ENCODE data around the gene BSDC1.
"Not testable (repeated sequence)": the region's sequence is repeated elsewhere in the genome, so short reads cannot be mapped to it uniquely, and the experiment has no call there.

The BSDC1 gene, protein sequence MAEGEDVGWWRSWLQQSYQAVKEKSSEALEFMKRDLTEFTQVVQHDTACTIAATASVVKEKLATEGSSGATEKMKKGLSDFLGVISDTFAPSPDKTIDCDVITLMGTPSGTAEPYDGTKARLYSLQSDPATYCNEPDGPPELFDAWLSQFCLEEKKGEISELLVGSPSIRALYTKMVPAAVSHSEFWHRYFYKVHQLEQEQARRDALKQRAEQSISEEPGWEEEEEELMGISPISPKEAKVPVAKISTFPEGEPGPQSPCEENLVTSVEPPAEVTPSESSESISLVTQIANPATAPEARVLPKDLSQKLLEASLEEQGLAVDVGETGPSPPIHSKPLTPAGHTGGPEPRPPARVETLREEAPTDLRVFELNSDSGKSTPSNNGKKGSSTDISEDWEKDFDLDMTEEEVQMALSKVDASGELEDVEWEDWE

DNA sequence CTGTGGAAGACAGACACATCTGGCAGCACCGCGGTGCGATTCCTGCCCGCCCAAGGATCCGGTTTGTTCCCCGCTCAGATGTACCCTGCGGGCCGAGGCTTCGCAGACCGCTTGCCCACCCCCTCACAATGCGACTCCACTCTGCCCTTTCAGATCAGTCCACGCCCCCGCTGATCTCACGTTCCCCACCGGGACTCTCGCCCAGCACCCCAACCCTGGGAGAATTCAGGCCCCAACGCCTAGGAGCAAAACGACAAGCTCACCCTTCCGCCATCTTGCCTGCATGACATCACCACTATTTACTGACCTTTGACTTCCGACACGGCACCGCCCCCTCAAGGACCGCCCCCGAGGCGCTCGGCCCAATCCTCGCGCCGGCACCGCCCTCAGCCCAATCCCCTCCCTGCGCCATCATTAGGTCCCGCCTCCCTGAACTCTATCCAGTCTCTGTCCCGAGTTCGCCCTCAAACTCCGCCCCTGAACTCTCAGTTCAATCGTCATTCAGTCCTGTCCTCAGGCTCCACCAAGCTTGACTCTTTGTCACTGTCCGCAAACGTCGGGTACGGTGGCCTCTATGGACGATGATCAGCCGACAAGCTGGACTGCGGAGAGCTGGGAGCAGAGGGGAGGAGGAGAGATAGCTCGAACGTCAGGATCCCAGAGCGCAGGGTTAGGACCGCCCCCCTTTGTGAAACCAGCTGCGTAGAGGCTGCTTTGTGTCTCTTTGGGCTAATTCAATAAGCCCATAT lies at the start of gene BSDC1:
Gene BSDC1, minus strand, starts transcription at position 301 of the 749 bp plus-strand sequence. Its CDS starts 27 bp downstream, at position 274.
- DNase-seq: peak; percentile 99

DNA sequence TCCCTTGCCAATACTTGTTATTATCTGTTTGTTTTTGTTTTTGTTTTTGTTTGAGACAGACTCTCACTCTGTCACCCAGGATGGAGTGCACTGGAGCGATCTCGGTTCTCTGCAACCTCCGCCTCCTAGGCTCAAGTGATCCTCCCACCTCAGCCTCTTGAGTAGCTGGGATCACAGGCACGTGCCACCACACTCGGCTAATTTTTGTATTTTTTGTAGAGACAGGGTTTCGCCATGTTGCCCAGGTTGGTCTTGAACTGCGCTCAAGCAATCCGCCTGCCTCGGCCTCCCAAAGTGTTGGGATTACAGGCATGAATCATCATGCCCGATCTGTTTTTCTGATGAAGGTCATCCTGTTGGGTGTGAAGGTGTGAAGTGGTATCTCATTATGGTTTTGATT lies 47.2 kb upstream of the BSDC1 start:
- DNase-seq: not testable (repeated sequence)

DNA sequence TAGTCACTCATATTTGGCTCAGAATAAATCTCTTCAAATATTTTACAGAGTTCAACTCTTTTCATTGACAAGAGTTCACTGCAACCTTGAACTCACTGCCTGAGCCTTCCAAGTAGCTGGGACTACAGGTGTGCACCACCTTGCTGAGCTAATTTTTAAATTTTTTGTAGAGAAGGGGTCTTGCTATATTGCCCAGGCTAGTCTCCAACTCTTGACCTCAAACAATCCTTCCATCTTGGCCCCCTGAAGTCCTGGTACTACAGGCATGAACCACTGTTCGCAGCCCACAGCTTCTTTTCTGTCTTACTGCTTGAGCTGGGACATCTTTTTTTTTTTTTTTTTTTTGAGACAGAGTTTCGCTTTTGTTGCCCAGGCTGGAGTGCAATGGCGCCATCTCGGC lies 44.5 kb upstream of the BSDC1 start:
- DNase-seq: not testable (repeated sequence)

DNA sequence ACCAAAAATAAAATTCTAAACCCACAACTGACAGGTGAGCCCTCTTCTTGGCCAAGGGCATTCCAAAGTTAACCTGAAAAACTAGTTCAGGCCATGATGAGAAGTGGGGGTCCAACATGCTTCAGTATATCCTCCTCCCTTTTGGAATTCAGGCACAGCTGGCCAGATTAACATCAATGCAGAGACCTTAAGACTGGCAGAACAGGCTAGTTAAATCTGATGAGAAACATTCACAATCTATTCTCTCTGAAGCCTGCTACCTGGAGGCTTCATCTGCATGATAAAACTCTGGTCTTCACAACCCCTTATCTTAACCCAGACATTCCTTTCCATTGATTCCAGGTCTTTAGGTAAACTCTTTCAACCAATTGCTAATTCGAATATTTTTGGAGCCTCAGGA lies 43.9 kb upstream of the BSDC1 start:
- DNase-seq: no peak

DNA sequence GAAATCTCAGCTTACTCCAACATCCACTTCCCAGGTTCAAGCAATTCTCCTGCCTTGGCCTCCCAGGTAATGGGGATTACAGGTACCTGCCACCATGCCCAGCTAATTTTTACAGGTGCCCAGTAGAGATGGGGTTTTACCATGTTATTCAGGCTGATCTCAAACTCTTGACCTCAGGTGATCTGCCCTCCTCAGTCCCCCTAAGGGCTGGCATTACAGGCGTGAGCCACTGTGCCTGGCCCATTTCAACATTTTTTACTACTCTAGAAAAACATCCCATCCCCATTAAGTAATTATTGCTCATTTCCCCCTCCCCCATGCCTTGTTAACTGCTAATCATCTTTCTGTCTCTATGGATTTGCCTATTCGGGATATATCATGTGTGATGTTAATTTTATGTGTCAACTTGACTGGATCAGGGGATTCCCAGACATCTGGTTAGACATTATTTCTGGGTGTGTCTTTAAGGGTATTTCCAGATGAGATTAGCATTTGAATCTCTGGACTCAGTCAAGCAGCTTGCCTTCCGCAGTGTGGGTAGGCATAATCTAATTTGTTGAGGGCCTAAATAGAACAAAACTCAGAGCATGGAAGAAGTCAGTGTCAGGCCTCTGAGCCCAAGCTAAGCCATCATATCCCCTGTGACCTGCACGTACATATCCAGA lies 37.6 kb upstream of the BSDC1 start:
- no peak for DNase-seq

DNA sequence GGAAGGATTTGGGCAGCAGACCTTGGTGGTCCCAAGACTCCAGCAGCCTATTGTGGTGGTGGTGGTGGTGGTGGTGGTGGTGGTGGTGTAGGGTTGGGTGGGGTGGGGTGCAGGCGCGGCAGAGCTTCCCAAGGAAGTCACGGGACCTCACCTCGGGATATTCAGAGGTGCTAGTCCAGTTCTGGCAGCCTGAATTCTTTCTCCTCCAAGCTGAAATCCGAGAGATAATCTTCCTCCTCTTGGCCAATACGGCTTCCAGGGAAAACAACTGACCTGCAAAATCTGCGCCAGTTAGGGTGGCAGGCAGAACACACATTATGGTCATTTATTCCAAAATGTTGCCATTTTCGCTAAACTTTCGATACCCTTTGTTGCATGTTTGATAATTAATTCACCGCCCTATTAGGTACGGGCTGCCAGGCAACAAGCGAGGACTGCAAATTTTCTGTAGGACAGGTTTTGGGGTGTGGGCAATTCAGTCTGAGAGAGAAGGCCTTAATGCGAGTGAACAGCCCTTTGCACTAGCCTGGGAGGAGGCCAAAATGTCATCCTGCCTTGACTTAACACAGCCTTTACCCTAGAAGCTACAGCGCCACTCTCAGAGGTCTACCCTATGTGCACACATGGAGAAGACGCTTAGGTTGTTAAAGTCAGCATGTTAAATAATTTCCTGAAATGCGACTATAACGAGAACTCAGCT lies 33.2 kb upstream of the BSDC1 start:
- DNase-seq: no peak

DNA sequence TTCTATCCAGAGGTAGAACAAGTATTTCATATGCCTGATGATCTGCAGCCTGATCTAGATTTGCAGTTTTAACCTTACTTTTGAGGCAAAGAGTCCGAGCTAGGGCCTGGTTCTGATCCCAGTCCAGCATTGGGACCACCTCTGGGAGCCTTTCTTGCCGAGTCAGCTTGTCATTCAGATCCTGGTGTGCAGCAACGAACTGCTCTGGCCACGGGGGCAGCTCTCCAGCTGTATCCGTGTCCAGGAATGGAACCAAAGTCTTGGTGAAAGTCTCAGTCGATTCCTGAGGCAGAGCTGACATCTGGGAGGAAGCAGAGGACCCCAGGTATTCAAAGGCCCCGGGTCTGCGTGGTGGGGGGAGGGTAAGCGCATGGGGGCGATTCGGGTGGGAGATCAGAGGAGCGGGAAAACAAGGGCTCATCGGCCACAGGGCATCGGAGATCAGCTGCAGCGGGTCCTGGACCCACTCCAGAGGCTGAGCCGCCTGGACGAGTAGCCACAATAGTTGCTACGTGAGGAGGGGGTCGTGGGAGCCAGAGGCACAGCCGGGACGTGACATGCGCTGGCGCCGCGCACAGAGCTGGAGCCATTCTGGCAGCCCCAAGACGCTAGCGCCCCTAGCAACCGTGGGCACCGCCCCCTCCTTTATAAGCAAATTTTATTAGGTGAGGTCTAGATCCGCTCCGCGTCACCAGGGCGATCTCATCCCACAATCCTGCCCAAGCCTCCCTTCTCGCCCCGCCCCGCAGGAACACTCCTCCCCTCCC lies 32.4 kb upstream of the BSDC1 start:
- no peak for DNase-seq

DNA sequence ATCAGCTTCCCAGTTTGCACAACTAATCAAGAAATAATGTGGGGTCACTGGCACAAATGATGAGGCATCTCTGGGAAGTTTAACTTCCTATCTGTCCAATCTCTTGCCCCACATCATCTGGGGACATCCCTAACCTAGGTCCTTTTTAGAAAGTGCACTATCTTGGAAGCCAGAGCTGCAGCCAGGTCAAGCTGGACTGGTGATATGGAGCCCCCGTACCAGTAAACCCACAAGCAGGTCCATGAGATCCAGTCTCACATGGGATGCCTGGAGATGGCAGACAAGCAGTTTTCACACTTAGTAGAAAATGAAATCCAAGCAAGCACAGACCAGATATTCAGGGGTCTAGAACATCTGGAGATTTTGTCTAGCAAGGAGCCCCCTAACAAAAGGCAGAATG lies 27.5 kb upstream of the BSDC1 start:
- no peak for DNase-seq

DNA sequence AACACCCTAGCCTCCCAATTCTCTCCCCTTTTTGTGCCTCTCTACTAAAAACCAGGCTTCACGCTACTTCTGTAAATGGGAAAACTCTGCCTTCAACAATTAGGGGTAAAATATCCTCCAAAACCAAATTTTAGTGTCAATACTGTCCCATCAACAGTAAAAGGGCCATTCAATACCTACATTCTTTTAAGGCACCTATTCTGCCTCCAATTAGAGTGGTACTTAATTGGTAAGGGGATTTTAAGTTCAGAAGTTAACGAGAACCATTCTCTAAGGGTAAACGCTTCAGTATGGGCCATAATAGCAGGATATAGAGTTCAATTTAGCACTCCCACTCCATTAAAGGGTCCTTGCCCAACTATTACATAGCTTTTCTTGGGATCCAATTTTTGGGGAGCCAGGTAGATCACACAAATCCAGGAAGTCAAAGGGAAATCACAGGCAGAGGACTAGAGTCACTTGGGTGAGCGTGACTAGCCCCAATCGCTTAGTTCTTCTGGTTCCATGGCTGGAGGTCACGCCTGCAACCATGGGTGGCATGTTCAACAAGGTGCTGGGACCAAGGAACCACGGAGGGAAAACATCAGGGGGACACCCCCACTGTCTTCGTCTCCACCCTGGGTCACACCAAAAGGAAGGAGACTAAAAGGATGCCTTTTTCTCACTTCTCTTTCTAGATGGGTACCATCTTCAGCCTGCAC lies 20.1 kb upstream of the BSDC1 start:
- DNase-seq: no peak

DNA sequence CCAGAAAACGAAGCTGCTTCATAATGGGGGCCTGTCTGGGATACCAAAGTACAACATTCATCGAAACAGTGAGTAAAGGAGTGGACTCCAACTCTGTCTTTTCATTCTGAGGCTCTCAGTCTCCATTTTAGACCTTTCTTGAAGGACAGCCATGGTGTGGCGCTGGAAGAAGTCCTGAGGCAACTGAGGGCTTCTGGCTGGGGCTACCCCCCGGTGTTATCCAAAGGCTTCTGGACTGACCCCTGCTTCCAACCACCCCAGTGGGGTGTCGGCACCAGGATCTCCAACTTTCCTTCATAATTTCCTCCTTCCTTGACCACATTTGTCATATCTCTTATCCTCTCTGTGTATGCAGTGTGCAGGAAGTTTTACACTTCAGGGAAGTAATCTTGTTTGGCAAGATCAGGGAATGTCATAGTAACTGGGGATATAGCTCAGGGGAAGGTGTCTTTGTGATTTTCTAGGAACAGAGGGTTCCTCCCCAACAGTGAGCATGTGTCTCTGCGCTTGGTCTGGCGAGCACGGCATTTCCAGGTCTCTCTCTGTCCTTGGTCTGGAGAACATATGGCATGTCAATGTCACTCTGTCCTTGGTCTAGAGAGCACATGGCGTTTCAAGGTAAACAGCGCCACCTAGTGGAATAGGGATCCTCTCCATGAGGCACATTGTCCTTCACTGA lies 19.4 kb upstream of the BSDC1 start:
- peak; percentile 88 for DNase-seq

DNA sequence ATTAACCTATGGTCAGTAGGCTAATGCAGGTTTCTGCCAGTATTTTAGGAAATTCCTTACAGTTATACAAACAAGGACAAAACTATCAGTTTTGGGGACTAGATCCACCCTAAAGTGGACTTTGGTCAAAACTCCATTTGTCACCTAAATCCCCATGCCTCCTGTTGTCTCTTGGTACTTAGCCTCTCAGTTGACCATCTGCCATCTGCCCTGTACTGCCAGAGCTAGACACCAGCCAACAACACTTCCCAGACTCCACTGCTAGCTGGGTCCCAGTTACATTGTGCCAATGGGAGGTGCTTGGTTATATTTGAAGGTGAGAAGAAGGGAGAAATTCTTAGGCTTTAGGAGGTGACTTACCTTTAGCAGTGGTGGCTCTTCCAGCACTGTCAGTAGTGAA lies 17.0 kb upstream of the BSDC1 start:
- DNase-seq: no peak

DNA sequence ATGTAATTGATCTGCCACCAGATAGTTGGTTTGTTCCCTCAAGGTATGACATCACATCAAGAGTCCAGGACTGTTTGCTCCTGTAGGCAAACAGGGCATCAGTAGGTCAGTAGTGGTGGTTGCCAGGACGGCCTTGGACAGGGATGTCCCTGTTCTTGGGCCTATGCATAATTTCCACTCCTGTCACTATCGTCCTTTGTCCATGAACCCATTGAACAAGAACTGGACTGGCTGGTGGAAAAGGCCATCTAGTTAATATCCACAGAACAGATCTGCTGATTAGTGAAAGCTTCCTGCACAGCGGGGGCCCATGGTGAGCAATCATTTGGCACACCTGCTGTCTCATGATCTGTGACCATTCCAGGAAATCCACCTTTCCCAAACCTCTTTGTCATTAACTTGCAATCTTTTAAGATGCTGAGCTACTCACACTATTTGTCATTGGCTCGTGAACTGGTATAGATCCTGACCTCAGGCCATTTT lies 12.4 kb upstream of the BSDC1 start:
- no peak for DNase-seq

DNA sequence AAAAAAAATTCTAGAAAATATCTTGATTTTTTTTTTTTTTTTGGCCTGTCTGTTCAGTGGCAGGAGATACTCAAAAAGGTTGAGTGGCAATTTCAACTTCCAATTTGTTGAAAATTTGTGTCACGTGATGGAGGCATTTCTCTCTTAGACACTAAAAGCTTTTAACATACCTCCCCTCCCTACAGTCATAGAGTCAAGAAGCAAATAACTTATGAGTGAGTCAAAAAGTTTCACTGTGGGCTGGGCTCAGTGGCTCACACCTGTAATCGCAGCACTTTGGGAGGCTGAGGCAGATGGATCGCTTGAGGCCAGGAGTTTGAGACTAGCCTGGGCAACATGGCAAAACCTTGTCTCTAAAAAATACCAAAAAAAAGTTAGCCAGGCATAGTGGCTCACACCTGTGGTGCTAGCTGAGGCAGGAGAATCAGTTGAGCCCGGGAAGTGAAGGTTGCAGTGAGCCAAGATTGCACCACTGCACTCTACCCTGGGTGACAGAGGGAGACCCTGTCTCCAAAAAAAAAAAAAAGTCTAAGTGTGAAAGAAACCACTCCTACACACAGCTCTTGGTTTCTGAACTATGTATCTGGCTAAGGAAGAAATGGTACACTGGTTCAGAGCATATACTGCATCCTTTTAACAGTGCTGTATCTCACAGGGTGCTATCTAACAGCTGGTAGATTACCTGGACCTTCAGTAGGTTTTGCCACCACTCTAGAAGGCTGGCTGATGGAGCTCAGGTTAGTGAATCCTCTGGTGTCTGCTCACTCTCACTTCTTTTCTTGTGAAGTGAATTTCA lies 11.6 kb upstream of the BSDC1 start:
- DNase-seq: no peak

DNA sequence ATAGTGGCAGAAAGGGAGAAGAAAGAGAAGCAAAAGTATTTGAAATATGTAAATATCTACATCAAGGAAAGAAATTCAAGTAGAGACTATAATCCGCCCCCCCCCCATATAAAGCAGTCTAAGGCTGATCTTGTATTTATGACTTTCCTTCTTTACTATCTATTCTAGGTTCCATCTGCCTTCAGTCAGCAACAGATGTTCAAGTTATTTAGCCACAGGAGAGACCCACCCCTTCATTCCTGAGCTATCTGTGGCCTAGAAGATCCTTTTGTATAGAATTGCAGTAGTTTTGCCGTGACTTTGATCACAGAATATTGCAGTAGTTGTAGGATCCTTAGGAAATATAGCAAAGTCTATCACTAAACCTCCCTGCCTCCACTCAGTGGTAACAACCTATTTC lies 10.7 kb upstream of the BSDC1 start:
- DNase-seq: no peak

DNA sequence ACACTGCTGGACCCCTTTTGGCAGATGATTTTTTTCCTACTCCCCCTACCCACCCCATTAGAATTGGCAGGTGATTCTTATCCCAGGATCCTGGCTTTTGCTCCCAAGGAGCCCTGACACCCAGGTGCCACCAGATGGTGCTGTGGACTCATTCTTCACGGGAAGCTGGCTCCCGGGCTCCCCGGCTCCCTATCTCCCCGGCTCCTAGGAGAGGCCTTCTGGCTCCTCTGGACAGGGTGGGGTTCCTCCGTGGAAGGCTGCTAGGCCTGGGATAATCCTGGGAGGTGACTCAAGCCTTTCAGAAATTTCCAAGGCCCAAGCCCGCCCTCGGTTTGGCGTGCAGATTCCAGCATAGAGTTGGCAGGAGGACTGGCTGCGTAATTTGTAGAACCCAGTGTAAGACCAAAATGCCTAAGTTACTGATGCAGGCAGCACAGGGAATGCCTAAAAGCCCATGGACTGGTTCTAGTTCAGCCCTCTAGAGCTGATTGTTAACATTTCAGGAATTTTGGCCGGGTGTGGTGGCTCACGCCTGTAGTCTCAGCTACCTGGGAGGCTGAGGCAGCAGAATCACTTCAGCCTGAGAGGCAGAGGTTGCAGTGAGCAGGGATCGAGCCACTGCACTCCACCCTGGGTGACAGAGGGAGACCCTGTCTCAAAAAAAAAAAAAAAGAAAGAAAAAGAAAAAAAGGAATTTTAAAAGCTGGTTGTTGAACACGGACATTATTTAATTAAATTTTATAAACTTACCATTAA lies 6.8 kb upstream of the BSDC1 start:
- peak; percentile 84 for DNase-seq

DNA sequence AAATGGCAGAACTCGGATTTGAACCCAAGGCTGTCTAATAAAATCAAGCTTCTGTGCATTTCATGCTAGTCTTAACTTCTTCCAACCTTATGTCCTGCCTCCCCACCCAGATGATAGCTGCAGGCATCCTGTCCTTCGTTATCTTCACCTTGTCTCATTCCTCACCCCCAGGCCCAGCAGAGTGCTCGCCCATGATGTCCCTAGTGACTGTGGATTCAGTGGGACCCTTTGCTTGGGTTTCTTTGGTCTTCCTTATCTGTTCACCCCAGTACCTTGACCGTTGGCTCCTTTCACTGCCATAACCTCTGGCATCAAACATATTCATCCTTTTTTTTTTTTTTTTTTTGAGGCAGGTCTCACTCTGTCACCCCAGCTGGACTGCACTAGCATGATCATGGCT lies 5.6 kb upstream of the BSDC1 start:
- no peak for DNase-seq

DNA sequence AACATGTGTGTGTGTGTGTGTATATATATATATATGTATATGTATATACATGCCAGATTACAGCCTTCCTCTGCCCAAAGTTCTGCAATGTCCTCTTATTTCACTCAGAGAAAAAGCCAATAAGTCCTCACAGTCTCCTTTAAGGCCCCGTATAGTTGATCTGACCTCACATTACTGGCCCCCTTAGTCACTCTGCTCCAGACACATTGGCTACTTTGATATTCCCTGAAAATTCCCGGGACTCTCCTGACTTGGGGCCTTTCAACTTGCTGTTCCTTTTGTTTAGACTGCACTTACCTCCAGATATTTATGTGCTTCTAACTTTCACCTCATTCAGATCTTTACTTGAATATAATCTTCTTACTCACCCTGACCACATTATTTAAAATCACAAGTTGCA lies 4.2 kb upstream of the BSDC1 start:
- no peak for DNase-seq

DNA sequence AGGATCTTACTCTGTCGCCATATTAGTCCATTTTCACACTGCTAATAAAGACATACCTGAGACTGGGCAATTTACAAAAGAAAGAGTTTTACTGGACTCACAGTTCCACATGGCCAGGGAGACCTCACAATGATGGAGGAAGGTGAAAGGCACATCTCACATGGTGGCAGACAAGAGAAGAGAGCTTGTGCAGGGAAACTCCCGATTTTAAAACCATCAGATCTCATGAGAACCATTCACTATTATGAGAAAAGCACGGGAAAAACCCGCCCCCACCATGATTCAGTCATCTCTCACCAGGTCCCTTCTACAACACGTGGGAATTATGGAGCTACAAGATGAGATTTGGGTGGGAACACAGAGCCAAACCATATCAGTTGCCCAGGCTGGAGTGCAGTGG lies 2.3 kb upstream of the BSDC1 start:
- not testable (repeated sequence) for DNase-seq

DNA sequence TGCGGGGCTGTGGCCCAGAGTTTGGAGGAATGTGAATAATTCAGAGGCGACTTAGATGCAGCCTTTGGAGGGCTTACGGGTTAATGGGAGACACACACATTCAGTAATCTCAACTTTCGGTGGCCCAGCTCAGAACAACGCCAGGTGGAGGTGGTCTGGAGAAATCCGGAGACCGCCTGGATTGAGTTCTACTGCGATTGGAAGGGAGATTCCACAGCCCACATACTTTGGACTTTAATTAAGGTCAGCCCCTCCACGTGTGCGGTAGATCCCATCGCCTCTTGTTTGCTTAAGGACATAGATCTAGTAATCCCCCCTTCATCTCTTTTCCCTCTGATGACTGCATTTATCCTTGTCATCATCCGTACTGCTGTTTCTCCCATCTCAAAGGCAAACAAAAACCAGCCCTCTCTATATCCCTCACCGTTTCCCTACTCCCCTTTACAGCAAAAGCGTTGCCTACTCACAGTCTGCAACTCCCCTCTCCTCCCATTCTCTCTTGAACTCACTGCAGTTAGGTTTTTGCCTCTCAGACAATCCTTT lies 720 bp upstream of the BSDC1 start:
- DNase-seq: no peak
